H9 (cell line): Measurements from ENCODE around the gene TNRC6C. TPM values are rescaled to one million over a fixed set of nuclear protein-coding genes. Genes with fewer than 3 reads are reported as not detected.

Experiments used
- DNase-seq: peaks from one replicate; pipeline ENCODE4 v3.0.0-alpha.2; 2017
- H2AFZ ChIP-seq: one replicate; pipeline ENCODE4 v1.6.1; 2013; ENCODE audit warnings: mild to moderate bottlenecking, low read length, control low read depth, moderate library complexity
- H2AK5ac ChIP-seq: 2 replicates; pipeline ENCODE4 v1.6.1; 2013; ENCODE audit warnings: low read length, control low read depth, mixed read lengths; ENCODE audit not compliant: insufficient read length
- H2BK120ac ChIP-seq: one replicate; pipeline ENCODE4 v1.6.1; 2013; ENCODE audit warnings: low read depth, mild to moderate bottlenecking, low read length, control low read depth, inconsistent platforms; ENCODE audit not compliant: poor library complexity, severe bottlenecking
- H2BK12ac ChIP-seq: 2 replicates; pipeline ENCODE4 v1.6.1; 2013; ENCODE audit warnings: low read length, control low read depth, mixed read lengths, low read depth; ENCODE audit not compliant: insufficient read length
- H2BK15ac ChIP-seq: 2 replicates; pipeline ENCODE4 v1.6.1; 2013; ENCODE audit warnings: low read depth, low read length, control low read depth
- H2BK20ac ChIP-seq: one replicate; pipeline ENCODE4 v1.6.1; 2013; ENCODE audit warnings: low read depth, mild to moderate bottlenecking, low read length, control low read depth, inconsistent platforms; ENCODE audit not compliant: poor library complexity, severe bottlenecking
- H2BK5ac ChIP-seq: 2 replicates; pipeline ENCODE4 v1.6.1; 2013; ENCODE audit warnings: low read length, control low read depth, mixed read lengths; ENCODE audit not compliant: insufficient read length
- H3K14ac ChIP-seq: 2 replicates; pipeline ENCODE4 v1.6.1; 2013; ENCODE audit warnings: low read length, control low read depth; ENCODE audit not compliant: insufficient read depth
- H3K18ac ChIP-seq: 2 replicates; pipeline ENCODE4 v1.6.1; 2013; ENCODE audit warnings: low read depth, mild to moderate bottlenecking, mixed read lengths, low read length, control low read depth; ENCODE audit not compliant: insufficient read length
- H3K23ac ChIP-seq: 2 replicates; pipeline ENCODE4 v1.6.1; 2013; ENCODE audit warnings: low read length, control low read depth, mixed read lengths, low read depth; ENCODE audit not compliant: insufficient read length
- H3K23me2 ChIP-seq: 2 replicates; pipeline ENCODE4 v1.6.1; 2013; ENCODE audit warnings: low read depth, mild to moderate bottlenecking, mixed read lengths, low read length, control low read depth; ENCODE audit not compliant: insufficient read length, poor library complexity, severe bottlenecking
- H3K27ac ChIP-seq: 2 replicates; pipeline ENCODE4 v1.5.1; 2013; ENCODE audit warnings: low read length, control low read depth, mixed read lengths, low read depth; ENCODE audit not compliant: insufficient read length
- H3K27me3 ChIP-seq: 2 replicates; pipeline ENCODE4 v1.6.1; 2013; ENCODE audit warnings: low read length, control low read depth, inconsistent platforms; ENCODE audit not compliant: insufficient read depth
- H3K4ac ChIP-seq: 2 replicates; pipeline ENCODE4 v1.6.1; 2013; ENCODE audit warnings: low read depth, mild to moderate bottlenecking, control low read depth, inconsistent platforms, low read length, moderate library complexity
- H3K4me1 ChIP-seq: 2 replicates; pipeline ENCODE4 v1.6.1; 2013; ENCODE audit warnings: low read length, control low read depth, inconsistent platforms; ENCODE audit not compliant: insufficient read depth
- H3K4me2 ChIP-seq: 2 replicates; pipeline ENCODE4 v1.6.1; 2013; ENCODE audit warnings: low read length, control low read depth, mixed read lengths; ENCODE audit not compliant: insufficient read length, insufficient read depth
- H3K56ac ChIP-seq: 2 replicates; pipeline ENCODE4 v1.6.1; 2013; ENCODE audit warnings: low read depth, mild to moderate bottlenecking, mixed read lengths, low read length, control low read depth; ENCODE audit not compliant: insufficient read length
- H3K79me1 ChIP-seq: 2 replicates; pipeline ENCODE4 v1.6.1; 2013; ENCODE audit warnings: low read depth, mild to moderate bottlenecking, moderate library complexity, low read length, control low read depth, inconsistent platforms; ENCODE audit not compliant: insufficient read depth, poor library complexity, severe bottlenecking
- H3K79me2 ChIP-seq: 2 replicates; pipeline ENCODE4 v1.6.1; 2013; ENCODE audit warnings: low read length, control low read depth, inconsistent platforms; ENCODE audit not compliant: insufficient read depth
- H3K9ac ChIP-seq: 2 replicates; pipeline ENCODE4 v1.6.1; 2013; ENCODE audit warnings: low read length, control low read depth, mixed read lengths; ENCODE audit not compliant: insufficient read length; ENCODE audit errors: extremely low read depth
- H3K9me3 ChIP-seq: one replicate; pipeline ENCODE4 v1.6.1; 2013; ENCODE audit warnings: low read depth, low read length, inconsistent platforms; ENCODE audit not compliant: control insufficient read depth
- H3T11ph ChIP-seq: one replicate; pipeline ENCODE4 v1.6.1; 2013; ENCODE audit warnings: mild to moderate bottlenecking, low read length, control low read depth, inconsistent platforms
- H4K20me1 ChIP-seq: one replicate; pipeline ENCODE4 v1.6.1; 2013; ENCODE audit not compliant: control insufficient read depth, insufficient read length, insufficient read depth
- H4K5ac ChIP-seq: 2 replicates; pipeline ENCODE4 v1.6.1; 2013; ENCODE audit warnings: low read depth, mild to moderate bottlenecking, mixed read lengths, low read length, control low read depth; ENCODE audit not compliant: insufficient read length
- H4K8ac ChIP-seq: replicated peaks from 2 replicates; pipeline ENCODE4 v1.6.1; 2013; ENCODE audit warnings: low read length, control low read depth, mixed read lengths, low read depth; ENCODE audit not compliant: insufficient read length
- H4K91ac ChIP-seq: 2 replicates; pipeline ENCODE4 v1.6.1; 2013; ENCODE audit warnings: low read depth, mild to moderate bottlenecking, moderate library complexity, mixed read lengths, low read length, control low read depth; ENCODE audit not compliant: insufficient read length
- H3K27ac Mint-ChIP-seq, 3 experiments: 2 replicates in 2 of 3; 3 replicates in 1 of 3; pipeline ENCODE4 v1.8.0; 2020 to 2021; ENCODE audit warnings: mixed read lengths in 3 of 3, mild to moderate bottlenecking in 1 of 3, moderate library complexity in 1 of 3
- H3K27me3 Mint-ChIP-seq: 2 replicates; pipeline ENCODE4 v1.8.0; 2021; ENCODE audit warnings: low read depth, mild to moderate bottlenecking, moderate library complexity, mixed read lengths
- H3K36me3 Mint-ChIP-seq, 3 experiments: 2 replicates in 2 of 3; 3 replicates in 1 of 3; pipeline ENCODE4 v1.8.0; 2020 to 2021; ENCODE audit warnings: low read depth in 3 of 3, mixed read lengths in 3 of 3; ENCODE audit not compliant: insufficient read depth in 1 of 3
- H3K4me1 Mint-ChIP-seq, 2 experiments: 2 replicates each; pipeline ENCODE4 v1.8.0; 2020; ENCODE audit warnings: mixed read lengths in 2 of 2
- H3K4me3 Mint-ChIP-seq, 2 experiments: 2 replicates in 1 of 2; 3 replicates in 1 of 2; pipeline ENCODE4 v1.8.0; 2020 to 2021; ENCODE audit warnings: mild to moderate bottlenecking in 2 of 2, mixed read lengths in 2 of 2, moderate library complexity in 1 of 2
- H3K9me3 Mint-ChIP-seq, 2 experiments: 2 replicates in 1 of 2; 3 replicates in 1 of 2; pipeline ENCODE4 v1.8.0; 2020; ENCODE audit warnings: mild to moderate bottlenecking in 2 of 2, mixed read lengths in 2 of 2, moderate library complexity in 1 of 2
- WGBS: extraction: QIAGEN DNeasy Blood & Tissue Kit; methylation state at CpG from one replicate; pipeline ENCODE4 v1.1.7; 2013; ENCODE audit warnings: missing lambda C conversion rate, low lambda C conversion rate, mixed read lengths; ENCODE audit not compliant: insufficient read length; ENCODE audit errors: extremely low coverage; 5-methylcytosine and 5-hydroxymethylcytosine counted together
- total RNA-seq: library from RNA; stranded (reverse); gene quantifications from 2 replicates; pipeline ENCODE4 v1.2.1, GENCODE V29; 2021
- TF ChIP-seq, protein P1 (sequence below): fragments of 200-600 bp; sonication (generic); conservative IDR thresholded peaks from 3 replicates; pipeline ENCODE4 v1.8.0; 2021; ENCODE audit warnings: antibody characterized with exemption, mild to moderate bottlenecking

Gene TNRC6C
- total RNA-seq, 1 experiment from 2014 or later, result 24.7 TPM

DNA sequence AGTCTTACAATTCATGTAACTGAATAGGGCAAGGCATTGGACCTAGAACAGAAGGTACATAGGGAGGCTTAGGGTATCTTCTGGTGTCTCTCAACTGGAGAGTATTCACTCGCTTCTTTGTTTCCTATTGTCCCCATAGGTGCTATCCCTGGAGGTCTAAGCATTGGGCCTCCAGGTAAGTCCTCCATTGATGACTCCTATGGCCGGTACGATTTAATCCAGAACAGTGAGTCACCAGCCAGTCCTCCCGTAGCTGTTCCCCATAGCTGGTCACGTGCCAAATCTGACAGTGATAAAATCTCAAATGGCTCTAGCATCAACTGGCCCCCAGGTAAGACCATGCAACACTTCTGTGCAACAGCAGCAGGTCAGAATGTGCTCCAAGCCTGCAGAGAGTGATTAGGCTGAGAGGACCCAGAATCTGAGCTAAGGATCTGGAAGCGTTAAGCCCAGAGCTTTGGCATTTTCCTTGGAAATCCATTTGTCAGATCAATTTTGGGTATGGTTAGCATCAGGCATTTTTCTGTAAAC is 134.4 kb downstream of the TNRC6C start:
- Histone ChIP-seq H3K4ac (no peak overlapping the region), H3K9ac (no peak overlapping the region), H2AFZ (no peak overlapping the region), H4K5ac (no peak overlapping the region), H2BK120ac (no peak overlapping the region), H2BK5ac (no peak overlapping the region), H3K27me3 (no peaks in the 10 kb centered on the region), H3K9me3 (no peaks in the 10 kb centered on the region), H3K4me2 (no peak overlapping the region), H2BK20ac (no peak overlapping the region), H3K18ac (no peak overlapping the region), H3K23ac (no peak overlapping the region), H4K91ac (no peak overlapping the region), H3K23me2 (no peaks in the 10 kb centered on the region), H3K56ac (no peak overlapping the region), H4K20me1 (no peaks in the 10 kb centered on the region), H3K27ac (no peak overlapping the region), H3K79me2 (no peaks in the 10 kb centered on the region), H2BK15ac (no peak overlapping the region), H3K14ac (no peak overlapping the region), H2AK5ac (no peak overlapping the region), H2BK12ac (no peak overlapping the region), H3K4me1 (no peaks in the 10 kb centered on the region), H4K8ac (no peak overlapping the region), H3T11ph (no peak overlapping the region), H3K79me1 (no peaks in the 10 kb centered on the region)
- no peaks in the 10 kb centered on the region for H3K27me3 Mint-ChIP-seq
- no peaks in the 10 kb centered on the region for H3K4me1 Mint-ChIP-seq
- DNase-seq, result no peak
- H3K9me3 Mint-ChIP-seq, result no peaks in the 10 kb centered on the region; a peak in 1 of 5 replicates
- TF ChIP-seq, protein P1, sequence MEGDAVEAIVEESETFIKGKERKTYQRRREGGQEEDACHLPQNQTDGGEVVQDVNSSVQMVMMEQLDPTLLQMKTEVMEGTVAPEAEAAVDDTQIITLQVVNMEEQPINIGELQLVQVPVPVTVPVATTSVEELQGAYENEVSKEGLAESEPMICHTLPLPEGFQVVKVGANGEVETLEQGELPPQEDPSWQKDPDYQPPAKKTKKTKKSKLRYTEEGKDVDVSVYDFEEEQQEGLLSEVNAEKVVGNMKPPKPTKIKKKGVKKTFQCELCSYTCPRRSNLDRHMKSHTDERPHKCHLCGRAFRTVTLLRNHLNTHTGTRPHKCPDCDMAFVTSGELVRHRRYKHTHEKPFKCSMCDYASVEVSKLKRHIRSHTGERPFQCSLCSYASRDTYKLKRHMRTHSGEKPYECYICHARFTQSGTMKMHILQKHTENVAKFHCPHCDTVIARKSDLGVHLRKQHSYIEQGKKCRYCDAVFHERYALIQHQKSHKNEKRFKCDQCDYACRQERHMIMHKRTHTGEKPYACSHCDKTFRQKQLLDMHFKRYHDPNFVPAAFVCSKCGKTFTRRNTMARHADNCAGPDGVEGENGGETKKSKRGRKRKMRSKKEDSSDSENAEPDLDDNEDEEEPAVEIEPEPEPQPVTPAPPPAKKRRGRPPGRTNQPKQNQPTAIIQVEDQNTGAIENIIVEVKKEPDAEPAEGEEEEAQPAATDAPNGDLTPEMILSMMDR, result no peak
- peaks cover 47 to 85% (median 70%) of the 10 kb centered on the region in 3 experiments for H3K36me3 Mint-ChIP-seq
- no CpG with 5 or more reads among the region's 6 CpGs for WGBS
- H3K4me3 Mint-ChIP-seq, result no peak overlapping the region
- no peak overlapping the region for H3K27ac Mint-ChIP-seq
